ENCODE measurements around the gene IPCEF1.
"Not testable (repeated sequence)": the region's sequence is repeated elsewhere in the genome, so short reads cannot be mapped to it uniquely, and the experiment has no call there.

The IPCEF1 gene

GRCh38 chr6:154247119-154247861 lies 109.3 kb downstream of the IPCEF1 start:
- FAIRE-seq, result no peak
- TF ChIP-seq POLR2A (IDR thresholded peaks at IDR 0.05; ENCODE audit: low read depth, low read length), result no peak

GRCh38 chr6:154246723-154247118 lies 109.9 kb downstream of the IPCEF1 start:
- DNase-seq (ENCODE audit: insufficient read length, low spot score) (no peak), FAIRE-seq (no peak)
- no peak for TF ChIP-seq POLR2A (IDR thresholded peaks at IDR 0.05; ENCODE audit: low read depth, low read length)

More at GRCh38 chr6:154247119-154247861, 109.3 kb downstream of the IPCEF1 start:
- DNase-seq (ENCODE audit: insufficient read length, low spot score), result no peak

GRCh38 chr6:154245506-154245905 lies 111.1 kb downstream of the IPCEF1 start:
- DNase-seq (ENCODE audit: insufficient read length, low spot score) (no peak), FAIRE-seq (no peak)
- TF ChIP-seq POLR2A (IDR thresholded peaks at IDR 0.05; ENCODE audit: low read depth, low read length), result no peak

- TF ChIP-seq POLR2A (IDR thresholded peaks at IDR 0.05; ENCODE audit: low read depth, low read length), result no peak
- no peak for FAIRE-seq
- no peak for DNase-seq (ENCODE audit: insufficient read length, low spot score)
Measured at GRCh38 chr6:154243793-154244750, 112.5 kb downstream of the IPCEF1 start.

- DNase-seq (ENCODE audit: insufficient read length, low spot score) (no peak), FAIRE-seq (no peak)
- TF ChIP-seq POLR2A (IDR thresholded peaks at IDR 0.05; ENCODE audit: low read depth, low read length), result no peak
Measured at GRCh38 chr6:154242617-154243357, 113.8 kb downstream of the IPCEF1 start.

GRCh38 chr6:154241581-154241980 lies 115.0 kb downstream of the IPCEF1 start:
- FAIRE-seq (no peak), DNase-seq (ENCODE audit: insufficient read length, low spot score) (no peak)

GRCh38 chr6:154241061-154241460 lies 115.5 kb downstream of the IPCEF1 start:
- FAIRE-seq; DNase-seq (ENCODE audit: insufficient read length, low spot score): not testable (repeated sequence)

More at GRCh38 chr6:154241581-154241980, 115.0 kb downstream of the IPCEF1 start:
- no peak for TF ChIP-seq POLR2A (IDR thresholded peaks at IDR 0.05; ENCODE audit: low read depth, low read length)

GRCh38 chr6:154239392-154239791 lies 117.2 kb downstream of the IPCEF1 start:
- no peak for TF ChIP-seq POLR2A (IDR thresholded peaks at IDR 0.05; ENCODE audit: low read depth, low read length)
- FAIRE-seq (no peak), DNase-seq (ENCODE audit: insufficient read length, low spot score) (no peak)

- TF ChIP-seq POLR2A (IDR thresholded peaks at IDR 0.05; ENCODE audit: low read depth, low read length), result no peak
- FAIRE-seq (no peak), DNase-seq (ENCODE audit: insufficient read length, low spot score) (no peak)
Measured at GRCh38 chr6:154238831-154239230, 117.8 kb downstream of the IPCEF1 start.

- no peak for FAIRE-seq
- no peak for TF ChIP-seq POLR2A (IDR thresholded peaks at IDR 0.05; ENCODE audit: low read depth, low read length)
- no peak for DNase-seq (ENCODE audit: insufficient read length, low spot score)
Measured at GRCh38 chr6:154236646-154237301, 119.8 kb downstream of the IPCEF1 start.

GRCh38 chr6:154234019-154234772 lies 122.4 kb downstream of the IPCEF1 start:
- TF ChIP-seq POLR2A (IDR thresholded peaks at IDR 0.05; ENCODE audit: low read depth, low read length), result no peak
- FAIRE-seq (no peak), DNase-seq (ENCODE audit: insufficient read length, low spot score) (no peak)

- no peak for FAIRE-seq
- DNase-seq (ENCODE audit: insufficient read length, low spot score), result no peak
- no peak for TF ChIP-seq POLR2A (IDR thresholded peaks at IDR 0.05; ENCODE audit: low read depth, low read length)
Measured at GRCh38 chr6:154233383-154233782, 123.2 kb downstream of the IPCEF1 start.
